ENCODE measurements around the gene BANF2.

GRCh38 chr20:17693444-17694001 lies 6.2 kb upstream of the BANF2 start:
- no peak for TF ChIP-seq CTCF (IDR thresholded peaks at IDR 0.05; ENCODE audit: low read depth, low read length, poor library complexity, severe bottlenecking)
- no peak for TF ChIP-seq EZH2phosphoT487 (IDR thresholded peaks at IDR 0.05; ENCODE audit: borderline replicate concordance, low read length)
